Kidney epithelial cell (primary cell): ENCODE results near the gene CCDC102A. TPM values are rescaled to one million over a fixed set of nuclear protein-coding genes. Genes with fewer than 3 reads are reported as not detected.

Source experiments
- DNase-seq: peaks from one replicate; pipeline ENCODE4 v3.0.0-alpha.2; 2010; ENCODE audit warnings: low read depth
- H3K27me3 ChIP-seq: 2 replicates; pipeline ENCODE4 v1.6.0; 2011; ENCODE audit warnings: low read length; ENCODE audit not compliant: control insufficient read depth, insufficient read depth
- H3K36me3 ChIP-seq: 2 replicates; pipeline ENCODE4 v1.5.1; 2011; ENCODE audit warnings: low read length; ENCODE audit not compliant: control insufficient read depth, insufficient read depth
- H3K4me3 ChIP-seq: 2 replicates; pipeline ENCODE4 v1.5.1; 2011; ENCODE audit warnings: low read depth, mild to moderate bottlenecking, control low read depth, low read length
- CTCF ChIP-seq: IDR thresholded peaks from 2 replicates; pipeline ENCODE4 v1.5.1; 2011; ENCODE audit warnings: mild to moderate bottlenecking, moderate library complexity, low read length, control low read depth, inconsistent platforms; ENCODE audit not compliant: insufficient read depth, poor library complexity, severe bottlenecking
- total RNA-seq: library from RNA; depleted of rRNA; stranded (reverse); fragments of >200 nt; gene quantifications from 2 replicates; pipeline ENCODE4 v1.2.3, GENCODE V29; 2015

The CCDC102A gene
- total RNA-seq, 1 donor from 2014 or later = 11.4 TPM

GRCh38 chr16:57507136-57508034 is 29.0 kb downstream of the CCDC102A start:
- Histone ChIP-seq H3K4me3 (no peak overlapping the region), H3K36me3 (no peaks in the 10 kb centered on the region), H3K27me3 (peaks cover 19% of the 10 kb centered on the region)
- no peak for DNase-seq
- TF ChIP-seq CTCF = no peak

GRCh38 chr16:57505169-57505568 is 31.2 kb downstream of the CCDC102A start:
- H3K36me3 ChIP-seq = no peaks in the 10 kb centered on the region
- no peak for TF ChIP-seq CTCF
- H3K4me3 ChIP-seq = no peak overlapping the region
- DNase-seq = no peak
- H3K27me3 ChIP-seq = peaks cover 19% of the 10 kb centered on the region

- H3K4me3 ChIP-seq = no peak overlapping the region
- no peak for TF ChIP-seq CTCF
- no peaks in the 10 kb centered on the region for H3K36me3 ChIP-seq
- no peak for DNase-seq
- H3K27me3 ChIP-seq = peaks cover 19% of the 10 kb centered on the region
Observed at GRCh38 chr16:57504491-57504890, 31.9 kb downstream of the CCDC102A start.

- no peaks in the 10 kb centered on the region for H3K36me3 ChIP-seq
- no peak overlapping the region for H3K4me3 ChIP-seq
- TF ChIP-seq CTCF = no peak
- H3K27me3 ChIP-seq = peaks cover 19% of the 10 kb centered on the region
- no peak for DNase-seq
Observed at GRCh38 chr16:57504001-57504400, 32.4 kb downstream of the CCDC102A start.

- H3K36me3 ChIP-seq = no peaks in the 10 kb centered on the region
- DNase-seq = no peak
- TF ChIP-seq CTCF = no peak
- H3K27me3 ChIP-seq = peaks cover 19% of the 10 kb centered on the region
- H3K4me3 ChIP-seq = no peak overlapping the region
Observed at GRCh38 chr16:57503366-57503765, 33.0 kb downstream of the CCDC102A start.
